ES-I3 (cell line): ENCODE data around the gene SPAG16.

ENCODE experiments used
- H3K36me3 ChIP-seq: 2 replicates; pipeline ENCODE4 v1.6.1; 2013; ENCODE audit warnings: mild to moderate bottlenecking, low read length, control low read depth, moderate library complexity; ENCODE audit not compliant: insufficient read depth
- H3K4me1 ChIP-seq: 2 replicates; pipeline ENCODE4 v1.6.1; 2013; ENCODE audit warnings: mild to moderate bottlenecking, control low read depth, low read length; ENCODE audit not compliant: insufficient read depth
- H3K9ac ChIP-seq: 2 replicates; pipeline ENCODE4 v1.6.1; 2013; ENCODE audit warnings: low read depth, mild to moderate bottlenecking, low read length, moderate library complexity
- H3K9me3 ChIP-seq: 2 replicates; pipeline ENCODE4 v1.6.1; 2013; ENCODE audit warnings: mild to moderate bottlenecking, low read length, moderate library complexity; ENCODE audit not compliant: control insufficient read depth, insufficient read depth

Gene SPAG16

DNA sequence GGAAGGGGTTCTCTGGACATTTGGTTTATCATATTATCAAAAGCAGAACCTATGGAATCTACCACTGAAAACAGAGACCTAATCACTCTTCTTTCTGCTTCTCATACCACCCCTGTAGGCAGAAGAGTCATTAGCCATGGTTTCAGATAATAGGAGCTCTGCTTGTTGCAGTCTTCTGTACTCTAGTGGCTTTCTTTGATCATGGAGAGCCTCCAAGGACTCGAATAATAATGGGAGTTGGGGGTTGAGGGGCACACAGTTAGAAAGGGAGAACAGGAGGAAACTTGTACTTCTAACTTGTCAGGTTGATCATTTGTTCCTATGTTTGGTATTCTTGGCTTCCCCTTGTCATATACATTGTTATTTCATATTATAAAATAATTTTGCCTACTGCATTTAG, 1074.2 kb downstream of the SPAG16 start:
- no peaks in the 10 kb centered on the region for H3K36me3 ChIP-seq
- H3K4me1 ChIP-seq: no peaks in the 10 kb centered on the region
- 0 out of 2 replicates have a peak, but pooled peaks cover 6% of the 10 kb centered on the region for H3K9me3 ChIP-seq
- H3K9ac ChIP-seq: no peak overlapping the region

DNA sequence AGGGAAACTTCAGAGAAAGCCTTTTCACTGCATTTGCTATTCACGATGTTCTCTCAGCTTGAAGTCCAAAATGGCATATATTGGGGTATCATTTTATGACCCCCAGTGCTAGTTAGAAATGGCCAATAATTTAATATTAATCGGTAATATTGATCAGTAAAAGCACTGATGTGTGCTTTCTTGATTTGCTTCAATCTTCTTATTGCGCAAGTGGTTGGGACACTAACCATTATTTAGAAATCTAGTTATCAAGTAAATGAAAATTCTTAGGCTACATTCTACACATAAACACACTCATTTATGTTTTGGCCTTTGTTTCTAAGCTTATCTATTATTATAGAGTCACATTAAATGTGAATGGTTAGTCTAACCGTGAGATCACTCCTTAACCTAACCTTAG, 1076.9 kb downstream of the SPAG16 start:
- Histone ChIP-seq H3K9me3 (0 out of 2 replicates have a peak, but pooled peaks cover 6% of the 10 kb centered on the region), H3K9ac (no peak overlapping the region), H3K4me1 (no peaks in the 10 kb centered on the region), H3K36me3 (no peaks in the 10 kb centered on the region)

DNA sequence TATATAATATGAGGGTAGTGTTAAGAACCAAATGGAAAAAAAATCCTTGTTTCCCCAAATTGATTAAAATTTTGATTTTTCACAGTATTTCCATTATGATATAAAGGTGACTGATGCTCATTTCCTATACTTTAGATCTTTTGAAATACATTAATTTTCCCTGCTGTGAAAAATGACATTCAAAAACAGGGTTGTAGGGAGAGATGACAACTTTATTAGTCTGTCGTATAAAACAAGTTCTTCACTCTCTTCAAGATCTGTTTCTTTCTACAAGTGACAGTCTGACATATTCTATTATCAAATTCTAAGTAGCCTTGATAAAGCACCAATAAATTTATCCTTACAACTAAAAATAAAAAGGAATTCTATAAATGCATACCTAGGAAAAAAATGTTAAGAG, 1081.3 kb downstream of the SPAG16 start:
- no peaks in the 10 kb centered on the region for H3K36me3 ChIP-seq
- no peaks in the 10 kb centered on the region for H3K9me3 ChIP-seq
- H3K4me1 ChIP-seq: no peaks in the 10 kb centered on the region
- H3K9ac ChIP-seq: no peak overlapping the region

DNA sequence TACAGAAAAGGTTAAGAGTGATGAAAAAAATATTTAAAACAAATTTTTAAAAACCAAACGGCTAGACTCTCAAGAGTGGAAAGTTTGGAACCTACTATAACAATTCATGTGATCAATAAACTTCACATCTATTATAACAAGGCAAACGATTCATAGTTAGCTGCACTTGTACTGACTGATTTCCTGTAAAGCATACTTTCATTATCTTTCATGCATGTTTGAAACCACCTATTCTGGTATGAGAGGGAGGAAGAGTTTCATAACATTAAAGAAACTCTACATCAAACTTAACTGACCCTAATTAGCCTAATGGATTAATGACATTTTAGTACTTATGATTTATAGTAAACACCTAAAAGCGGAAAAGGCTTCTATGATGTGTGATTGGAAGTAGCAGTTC, 1082.9 kb downstream of the SPAG16 start:
- no peaks in the 10 kb centered on the region for H3K36me3 ChIP-seq
- H3K9me3 ChIP-seq: no peaks in the 10 kb centered on the region
- no peaks in the 10 kb centered on the region for H3K4me1 ChIP-seq
- H3K9ac ChIP-seq: no peak overlapping the region

- Histone ChIP-seq H3K9ac (no peak overlapping the region), H3K4me1 (no peaks in the 10 kb centered on the region), H3K36me3 (no peaks in the 10 kb centered on the region), H3K9me3 (no peaks in the 10 kb centered on the region)
Measured at GRCh38 chr2:214376618-214377285, 1092.5 kb downstream of the SPAG16 start.

DNA sequence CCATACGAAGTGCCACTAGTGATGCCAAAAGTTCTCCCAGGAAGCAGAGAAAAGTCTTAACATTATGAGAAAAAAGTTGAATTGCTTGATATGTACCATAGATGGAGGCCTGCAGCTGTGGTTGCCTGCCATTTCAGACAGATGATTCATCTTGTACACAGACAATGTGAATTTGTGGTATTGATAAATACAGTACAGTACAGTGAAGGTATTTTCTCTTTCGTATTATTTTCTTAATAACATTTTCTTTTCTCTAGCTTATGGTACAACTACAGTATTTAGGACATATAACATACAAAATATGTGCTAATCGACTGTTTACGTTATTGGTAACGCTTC, 1093.0 kb downstream of the SPAG16 start:
- no peaks in the 10 kb centered on the region for H3K4me1 ChIP-seq
- no peaks in the 10 kb centered on the region for H3K9me3 ChIP-seq
- no peaks in the 10 kb centered on the region for H3K36me3 ChIP-seq
- no peak overlapping the region for H3K9ac ChIP-seq

DNA sequence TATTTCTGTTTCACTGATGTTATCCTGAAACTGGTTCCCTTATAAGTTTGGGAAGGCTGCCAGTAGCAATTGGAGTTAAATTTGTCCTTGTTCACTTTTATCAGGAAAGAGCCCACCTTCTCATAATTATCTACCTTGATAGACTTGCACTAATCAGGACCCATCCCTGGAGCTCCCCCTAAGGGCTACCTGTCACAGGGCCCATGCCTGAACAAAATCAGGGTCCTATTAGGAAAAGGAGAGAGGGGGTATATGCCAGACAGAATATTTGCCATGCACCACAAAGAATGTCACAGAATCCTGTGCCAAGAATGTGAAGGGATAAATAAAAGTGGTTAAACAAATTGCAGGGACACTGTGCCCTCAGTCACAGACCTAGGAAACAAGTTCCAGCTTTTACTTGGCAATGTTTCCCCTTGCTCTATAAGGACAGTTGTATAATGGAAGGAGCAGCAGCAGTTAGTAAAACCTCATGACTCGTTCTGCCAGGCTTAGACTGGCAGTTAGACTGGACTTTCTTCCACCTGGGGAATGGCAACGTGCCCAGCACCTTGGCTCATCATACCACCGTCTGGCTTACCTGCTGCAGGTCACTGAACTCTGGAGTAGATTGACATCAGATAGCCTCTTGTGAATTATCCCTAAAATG, 1094.3 kb downstream of the SPAG16 start:
- Histone ChIP-seq H3K9me3 (no peaks in the 10 kb centered on the region), H3K36me3 (no peaks in the 10 kb centered on the region), H3K4me1 (no peaks in the 10 kb centered on the region), H3K9ac (no peak overlapping the region)

DNA sequence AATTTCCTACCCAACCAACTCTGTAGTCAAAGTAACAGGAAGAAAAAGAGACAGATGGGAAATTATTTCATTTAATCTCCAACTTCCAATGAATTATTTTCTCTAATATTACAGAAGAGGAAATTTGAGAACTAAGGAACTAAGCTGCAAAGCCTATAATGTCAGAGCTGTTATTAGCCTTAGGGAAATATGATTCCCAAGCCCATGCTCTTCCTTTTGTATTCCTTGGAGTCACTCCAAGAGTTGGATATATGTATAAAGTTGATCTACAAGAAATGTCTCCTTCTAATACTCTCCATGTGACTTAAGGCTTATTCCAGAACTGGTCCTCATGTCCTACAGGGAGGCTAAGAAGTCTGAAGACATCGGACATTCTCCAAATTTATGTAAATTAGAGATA, 1095.0 kb downstream of the SPAG16 start:
- Histone ChIP-seq H3K36me3 (no peaks in the 10 kb centered on the region), H3K9me3 (no peaks in the 10 kb centered on the region), H3K9ac (no peak overlapping the region), H3K4me1 (no peaks in the 10 kb centered on the region)

DNA sequence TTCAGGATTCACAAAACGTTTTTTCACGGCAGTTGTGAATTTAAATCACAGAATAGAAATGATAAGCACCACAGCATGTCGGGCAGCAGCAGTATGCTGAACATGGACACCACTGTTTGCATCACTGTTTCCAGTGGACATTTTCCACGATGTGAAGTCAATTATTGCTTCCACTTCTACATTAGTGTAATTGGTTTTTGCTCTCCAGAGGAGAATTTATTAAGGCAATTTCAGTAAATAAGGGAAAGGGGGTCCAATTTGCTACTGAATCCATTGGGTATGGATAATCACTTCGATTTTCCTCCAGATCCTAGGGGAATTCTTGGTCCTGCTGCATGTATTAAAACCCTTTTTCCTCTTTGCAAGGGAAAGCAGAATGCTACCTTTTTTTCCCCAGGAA, 1096.4 kb downstream of the SPAG16 start:
- no peaks in the 10 kb centered on the region for H3K9me3 ChIP-seq
- no peaks in the 10 kb centered on the region for H3K36me3 ChIP-seq
- H3K4me1 ChIP-seq: no peaks in the 10 kb centered on the region
- no peak overlapping the region for H3K9ac ChIP-seq

GRCh38 chr2:214382229-214382628, 1098.0 kb downstream of the SPAG16 start:
- H3K9me3 ChIP-seq: no peaks in the 10 kb centered on the region
- H3K36me3 ChIP-seq: no peaks in the 10 kb centered on the region
- no peak overlapping the region for H3K9ac ChIP-seq
- H3K4me1 ChIP-seq: no peaks in the 10 kb centered on the region

- Histone ChIP-seq H3K36me3 (no peaks in the 10 kb centered on the region), H3K9me3 (no peaks in the 10 kb centered on the region; the same call in 1 of the 2 replicates)
Measured at GRCh38 chr2:214386720-214387119, 1102.5 kb downstream of the SPAG16 start.

DNA sequence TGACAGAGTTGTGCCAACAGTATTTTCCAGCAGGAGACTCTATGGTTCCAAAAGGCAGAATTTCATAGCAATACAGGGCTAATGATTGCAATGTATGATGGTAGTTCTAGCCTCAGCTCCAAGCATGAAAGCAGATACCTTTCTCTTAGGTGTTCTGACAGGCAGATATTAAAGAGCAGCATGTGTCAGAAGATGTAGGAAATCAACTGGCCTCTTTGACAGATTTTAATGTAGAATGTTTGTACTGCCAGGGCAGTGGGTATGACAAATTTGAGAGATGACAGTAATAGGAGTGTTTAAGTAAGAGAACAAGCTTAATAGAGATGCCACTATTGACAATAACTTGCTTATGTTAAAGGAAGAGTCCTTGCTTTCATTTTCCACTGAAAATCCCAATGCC, 1105.1 kb downstream of the SPAG16 start:
- Histone ChIP-seq H3K9me3 (no peaks in the 10 kb centered on the region; the same call in 1 of the 2 replicates), H3K4me1 (no peaks in the 10 kb centered on the region), H3K9ac (no peak overlapping the region), H3K36me3 (no peaks in the 10 kb centered on the region)

More at GRCh38 chr2:214386720-214387119, 1102.5 kb downstream of the SPAG16 start:
- H3K4me1 ChIP-seq: no peaks in the 10 kb centered on the region
- no peak overlapping the region for H3K9ac ChIP-seq

DNA sequence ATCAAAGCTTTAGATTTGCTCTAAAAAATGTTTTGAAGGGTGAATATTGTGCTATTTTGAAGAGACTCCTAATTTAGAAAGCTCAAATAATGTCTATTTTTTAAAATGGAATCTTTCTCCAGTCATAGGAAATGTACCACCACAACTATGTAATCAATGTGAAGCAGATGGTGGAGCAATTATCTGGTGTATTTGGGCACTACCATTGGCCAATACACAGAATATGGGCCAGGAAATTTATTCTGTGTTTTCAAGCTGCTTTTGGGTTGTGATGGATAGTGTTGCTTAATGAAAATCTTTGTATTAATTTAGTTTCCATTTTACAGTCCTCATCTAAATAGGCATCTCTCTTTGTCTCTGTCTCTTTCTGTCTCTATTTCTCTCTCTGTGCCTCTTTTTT, 1109.5 kb downstream of the SPAG16 start:
- Histone ChIP-seq H3K9me3 (no peaks in the 10 kb centered on the region; the same call in 1 of the 2 replicates), H3K36me3 (no peaks in the 10 kb centered on the region), H3K4me1 (no peaks in the 10 kb centered on the region), H3K9ac (no peak overlapping the region)

- H3K9me3 ChIP-seq: no peaks in the 10 kb centered on the region
- no peak overlapping the region for H3K9ac ChIP-seq
- no peaks in the 10 kb centered on the region for H3K36me3 ChIP-seq
- no peaks in the 10 kb centered on the region for H3K4me1 ChIP-seq
Measured at GRCh38 chr2:214395040-214395439, 1110.8 kb downstream of the SPAG16 start.

- H3K4me1 ChIP-seq: no peaks in the 10 kb centered on the region
- H3K36me3 ChIP-seq: no peaks in the 10 kb centered on the region
- H3K9ac ChIP-seq: no peak overlapping the region
- H3K9me3 ChIP-seq: no peaks in the 10 kb centered on the region
Measured at GRCh38 chr2:214401580-214401979, 1117.3 kb downstream of the SPAG16 start.
